HUES48 (cell line): ENCODE data around the gene LENG9.
"Not testable (repeated sequence)": the region's sequence is repeated elsewhere in the genome, so short reads cannot be mapped to it uniquely, and the experiment has no call there.

Experiments
- H3K27ac ChIP-seq: one replicate; pipeline ENCODE4 v1.7.0; 2013; ENCODE audit warnings: low read depth, low read length, inconsistent platforms
- H3K27me3 ChIP-seq: 2 replicates; pipeline ENCODE4 v1.6.1; 2013; ENCODE audit warnings: mild to moderate bottlenecking, low read length; ENCODE audit not compliant: control insufficient read depth, insufficient read depth
- H3K36me3 ChIP-seq: 2 replicates; pipeline ENCODE4 v1.6.1; 2013; ENCODE audit warnings: low read length; ENCODE audit not compliant: control insufficient read depth, insufficient read depth
- H3K4me1 ChIP-seq: 2 replicates; pipeline ENCODE4 v1.6.1; 2013; ENCODE audit warnings: mild to moderate bottlenecking, low read length; ENCODE audit not compliant: control insufficient read depth, insufficient read depth
- H3K4me3 ChIP-seq: 2 replicates; pipeline ENCODE4 v1.5.1; 2013; ENCODE audit warnings: mild to moderate bottlenecking, low read depth, low read length
- H3K9ac ChIP-seq: 2 replicates; pipeline ENCODE4 v1.6.1; 2013; ENCODE audit warnings: mild to moderate bottlenecking, low read depth, low read length, moderate library complexity
- H3K9me3 ChIP-seq: 2 replicates; pipeline ENCODE4 v1.6.1; 2013; ENCODE audit warnings: low read length; ENCODE audit not compliant: control insufficient read depth, insufficient read depth

LENG9 gene

DNA sequence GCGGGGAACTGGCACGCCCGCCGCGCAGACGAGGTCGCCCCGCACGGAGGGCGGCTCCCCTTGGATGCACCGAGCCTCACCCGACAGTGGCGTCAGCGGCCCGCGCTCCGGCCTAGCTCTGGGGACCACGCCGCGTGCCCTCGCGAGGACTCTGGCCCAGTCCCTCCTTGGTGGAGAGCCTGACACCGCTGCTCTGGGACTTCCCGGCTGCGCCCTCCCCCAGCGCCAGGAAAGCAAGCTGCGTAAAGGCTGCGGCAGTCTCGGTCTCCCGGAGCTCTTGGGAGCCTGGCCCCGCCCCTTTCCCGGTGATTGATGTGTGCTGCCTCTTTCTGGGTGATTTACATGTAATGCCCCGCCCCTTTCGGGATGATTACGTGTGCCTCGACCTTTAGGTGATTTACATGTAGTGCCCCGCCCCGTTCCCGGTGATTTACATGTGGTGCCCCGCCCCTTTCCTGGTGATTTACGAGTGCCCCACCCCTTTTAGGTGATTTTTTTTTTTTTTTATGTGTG lies at the start of gene LENG9:
TSS of gene LENG9 (minus strand) at position 248 of the 513 bp plus-strand sequence. CDS start 252 bp downstream, outside the sequence.
- peak within 1 kb of the TSS; percentile 78 for H3K4me3 ChIP-seq
- no peaks in the 10 kb centered on the region for H3K9me3 ChIP-seq
- 0 out of 2 replicates have a peak, but pooled peaks cover 4% of the 10 kb centered on the region for H3K27me3 ChIP-seq
- peaks cover 34% of the 10 kb centered on the region for H3K36me3 ChIP-seq
- peak within 1 kb of the TSS; percentile 99 for H3K27ac ChIP-seq
- H3K9ac ChIP-seq, result peak within 1 kb of the TSS; percentile 77
- no peaks in the 10 kb centered on the region for H3K4me1 ChIP-seq

GRCh38 chr19:54509200-54509940 lies 45.8 kb upstream of the LENG9 start:
- peaks cover 35% of the 10 kb centered on the region for H3K9me3 ChIP-seq
- H3K27ac ChIP-seq, H3K36me3 ChIP-seq, H3K27me3 ChIP-seq, H3K9ac ChIP-seq, H3K4me1 ChIP-seq, H3K4me3 ChIP-seq: not testable (repeated sequence)

GRCh38 chr19:54508487-54508886 lies 44.9 kb upstream of the LENG9 start:
- not testable (repeated sequence) for H3K4me3 ChIP-seq, H3K9ac ChIP-seq, H3K27ac ChIP-seq, H3K4me1 ChIP-seq, H3K36me3 ChIP-seq, H3K27me3 ChIP-seq
- peaks cover 28% of the 10 kb centered on the region for H3K9me3 ChIP-seq

DNA sequence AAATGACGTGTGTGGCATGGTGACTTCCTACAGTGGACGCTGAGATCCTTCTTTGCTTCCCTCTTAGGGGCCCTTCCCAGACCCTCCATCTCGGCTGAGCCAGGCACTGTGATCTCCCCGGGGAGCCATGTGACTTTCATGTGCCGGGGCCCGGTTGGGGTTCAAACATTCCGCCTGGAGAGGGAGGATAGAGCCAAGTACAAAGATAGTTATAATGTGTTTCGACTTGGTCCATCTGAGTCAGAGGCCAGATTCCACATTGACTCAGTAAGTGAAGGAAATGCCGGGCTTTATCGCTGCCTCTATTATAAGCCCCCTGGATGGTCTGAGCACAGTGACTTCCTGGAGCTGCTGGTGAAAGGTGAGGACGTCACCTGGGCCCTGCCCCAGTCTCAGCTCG lies 44.2 kb upstream of the LENG9 start:
- Histone ChIP-seq H3K9ac (no peak overlapping the region), H3K27me3 (no peaks in the 10 kb centered on the region), H3K4me3 (no peak overlapping the region), H3K36me3 (no peaks in the 10 kb centered on the region), H3K4me1 (no peaks in the 10 kb centered on the region), H3K9me3 (peaks cover 22% of the 10 kb centered on the region), H3K27ac (no peak overlapping the region)

DNA sequence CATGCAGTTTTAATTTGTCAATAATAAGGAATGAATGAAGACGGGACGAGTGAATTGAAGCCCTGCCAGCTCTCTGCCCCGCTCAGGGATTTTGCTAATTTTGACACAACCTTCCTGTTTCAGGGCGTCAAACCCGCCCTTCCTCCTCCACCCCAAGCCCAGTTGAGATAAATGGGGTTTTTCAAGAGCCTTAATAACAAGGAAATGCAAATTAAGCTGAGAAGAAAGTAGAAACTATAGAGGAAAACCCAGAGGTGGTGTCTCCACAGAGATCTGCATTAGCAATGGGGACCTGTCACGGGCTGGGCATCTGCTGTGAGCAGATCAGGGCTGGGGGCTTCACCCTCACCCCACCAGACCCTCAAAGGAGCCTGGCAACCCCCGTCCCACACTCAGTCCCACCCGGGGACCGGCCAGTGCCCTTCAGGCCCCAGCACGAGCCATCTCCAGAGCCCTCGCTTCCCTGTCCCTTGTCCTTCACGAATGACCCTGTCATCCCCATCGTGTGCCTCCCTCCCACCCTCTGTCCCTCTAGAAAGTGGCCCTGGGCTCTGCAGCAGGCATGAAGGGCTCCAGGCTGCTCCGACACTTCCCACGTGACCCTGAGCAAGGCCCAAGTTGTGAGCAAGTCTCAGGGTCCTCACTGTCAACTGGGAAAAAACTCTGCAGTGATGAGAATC lies 43.6 kb upstream of the LENG9 start:
- not testable (repeated sequence) for H3K4me3 ChIP-seq, H3K4me1 ChIP-seq, H3K27me3 ChIP-seq, H3K36me3 ChIP-seq, H3K27ac ChIP-seq, H3K9ac ChIP-seq
- H3K9me3 ChIP-seq, result peaks cover 21% of the 10 kb centered on the region

DNA sequence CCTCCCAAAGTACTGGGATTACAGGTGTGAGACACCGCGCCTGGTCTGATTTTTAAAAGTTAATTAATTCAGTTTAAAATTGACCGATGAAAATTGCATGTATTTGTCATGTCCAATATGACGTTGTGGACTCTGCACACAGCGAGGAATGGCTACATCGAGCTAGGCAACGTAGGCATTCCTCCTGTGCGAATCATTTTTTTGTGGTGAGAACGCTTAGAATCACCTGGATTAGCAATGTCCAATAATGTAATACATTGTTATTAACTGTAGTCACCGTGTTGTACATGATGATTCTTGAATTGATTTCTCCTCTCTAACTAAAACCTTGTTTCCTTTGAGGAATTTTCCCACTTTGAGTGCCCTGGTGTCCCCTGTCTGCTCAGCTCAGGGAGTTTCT lies 42.5 kb upstream of the LENG9 start:
- peaks cover 24% of the 10 kb centered on the region for H3K9me3 ChIP-seq
- H3K4me1 ChIP-seq, result no peaks in the 10 kb centered on the region
- no peaks in the 10 kb centered on the region for H3K27me3 ChIP-seq
- H3K36me3 ChIP-seq, result no peaks in the 10 kb centered on the region
- H3K9ac ChIP-seq, result no peak overlapping the region
- no peak overlapping the region; the same call in 1 of the 2 replicates for H3K4me3 ChIP-seq
- H3K27ac ChIP-seq, result no peak overlapping the region

- not testable (repeated sequence) for H3K9ac ChIP-seq, H3K4me3 ChIP-seq, H3K4me1 ChIP-seq, H3K27ac ChIP-seq, H3K36me3 ChIP-seq, H3K27me3 ChIP-seq
- H3K9me3 ChIP-seq, result peaks cover 29% of the 10 kb centered on the region
Observed at GRCh38 chr19:54505542-54505941, 42.0 kb upstream of the LENG9 start.

DNA sequence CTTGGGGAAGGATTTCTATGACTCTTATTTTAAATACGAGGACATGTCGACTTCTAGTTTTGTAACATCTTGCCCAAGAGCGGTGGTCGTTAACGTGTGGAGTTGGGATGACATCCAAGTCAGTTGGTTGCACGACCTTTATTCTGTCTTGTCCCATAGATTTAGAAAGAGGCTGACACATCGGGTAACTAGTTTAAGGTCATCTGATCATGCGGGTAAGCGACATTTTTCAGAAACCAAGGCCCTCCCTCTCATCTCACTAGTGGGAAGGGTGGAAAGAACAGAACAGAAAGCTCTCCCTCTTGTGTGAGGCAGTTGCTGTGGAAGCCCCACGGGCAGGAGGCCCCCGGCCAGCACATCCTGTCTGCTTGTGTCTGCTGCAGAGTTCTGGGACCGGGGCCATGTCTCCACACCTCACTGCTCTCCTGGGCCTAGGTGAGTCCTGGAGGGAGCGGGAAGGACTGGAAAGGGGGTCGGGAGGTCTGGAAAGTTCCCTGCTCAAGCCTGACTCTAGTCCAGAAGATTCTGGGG lies 39.0 kb upstream of the LENG9 start, which contains the start of gene LAIR2:
TSS of gene LAIR2 (plus strand) at position 314 of the 531 bp plus-strand sequence. CDS start at position 402, 88 bp downstream.
- Histone ChIP-seq H3K4me3 (no peak within 1 kb of the TSS), H3K4me1 (no peaks in the 10 kb centered on the region), H3K27me3 (no peaks in the 10 kb centered on the region), H3K36me3 (no peaks in the 10 kb centered on the region), H3K9ac (no peak within 1 kb of the TSS), H3K27ac (no peak within 1 kb of the TSS), H3K9me3 (peaks cover 37% of the 10 kb centered on the region)

- H3K9me3 ChIP-seq, result peaks cover 45% of the 10 kb centered on the region
- H3K4me3 ChIP-seq, H3K27ac ChIP-seq, H3K9ac ChIP-seq, H3K4me1 ChIP-seq, H3K27me3 ChIP-seq, H3K36me3 ChIP-seq: not testable (repeated sequence)
Observed at GRCh38 chr19:54498451-54498772, 34.8 kb upstream of the LENG9 start.

DNA sequence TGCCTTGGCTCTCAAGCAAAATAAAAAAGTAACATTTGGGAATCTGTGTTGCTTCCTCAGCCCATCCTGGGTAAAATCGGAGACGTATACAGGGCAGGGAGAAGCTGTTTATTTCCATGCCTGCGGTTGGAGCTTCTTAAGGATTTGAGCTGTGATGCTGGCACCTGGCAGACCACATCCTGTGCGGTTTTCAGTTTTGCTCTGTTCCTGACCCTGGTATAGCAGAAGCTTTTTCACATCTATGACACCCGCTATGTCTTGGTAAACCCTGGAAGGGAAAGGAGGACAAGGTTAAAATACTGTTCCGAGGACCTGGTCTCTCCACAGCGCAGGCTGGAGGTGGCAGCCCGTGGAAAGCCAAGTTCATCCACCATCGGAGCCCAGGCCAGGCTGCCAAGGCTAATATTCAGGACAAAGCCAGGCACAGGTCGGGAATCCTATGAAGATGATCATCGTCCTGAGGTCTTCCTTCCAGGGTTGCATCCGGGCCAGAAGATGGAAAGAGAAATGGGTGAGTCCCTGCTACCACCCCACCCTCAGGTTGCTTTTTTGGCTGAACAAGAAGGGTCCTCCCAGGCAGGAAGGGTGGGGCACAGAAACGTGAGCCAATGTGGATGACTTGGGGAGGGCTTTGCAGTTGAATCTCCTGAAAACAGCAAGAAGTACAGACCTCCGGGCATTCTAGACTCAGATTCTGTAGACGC lies 34.3 kb upstream of the LENG9 start:
- peaks cover 49% of the 10 kb centered on the region for H3K9me3 ChIP-seq
- not testable (repeated sequence) for H3K27me3 ChIP-seq, H3K4me3 ChIP-seq, H3K36me3 ChIP-seq, H3K4me1 ChIP-seq, H3K9ac ChIP-seq, H3K27ac ChIP-seq

DNA sequence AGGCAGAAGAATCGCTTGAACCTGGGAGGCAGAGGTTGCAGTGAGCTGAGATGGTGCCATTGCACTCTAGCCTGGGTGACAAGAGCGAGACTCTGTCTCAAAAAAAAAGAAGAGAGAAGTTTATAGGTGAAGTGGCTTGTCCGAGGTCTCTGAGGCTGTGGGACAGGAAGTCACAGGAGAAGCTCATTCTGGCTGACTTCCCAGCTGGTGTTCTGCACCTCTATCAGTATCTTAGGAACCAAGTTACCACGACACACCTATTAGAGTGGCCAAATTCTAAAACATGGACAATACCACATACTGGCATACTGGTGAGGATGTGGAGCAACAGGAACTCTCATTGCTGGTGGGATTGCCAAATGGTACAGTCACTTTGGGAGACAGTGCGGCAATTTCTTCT lies 31.7 kb upstream of the LENG9 start:
- H3K4me3 ChIP-seq, H3K9ac ChIP-seq, H3K4me1 ChIP-seq, H3K27me3 ChIP-seq, H3K27ac ChIP-seq, H3K36me3 ChIP-seq: not testable (repeated sequence)
- H3K9me3 ChIP-seq, result peaks cover 47% of the 10 kb centered on the region
